ENCODE results near the gene HDAC1. TPM values are rescaled to one million over a fixed set of nuclear protein-coding genes. Genes with fewer than 3 reads are reported as not detected.

Gene HDAC1
- total and polyA plus RNA-seq, 4 donors, result 32.1 to 58.1 (median 45.2) TPM

DNA sequence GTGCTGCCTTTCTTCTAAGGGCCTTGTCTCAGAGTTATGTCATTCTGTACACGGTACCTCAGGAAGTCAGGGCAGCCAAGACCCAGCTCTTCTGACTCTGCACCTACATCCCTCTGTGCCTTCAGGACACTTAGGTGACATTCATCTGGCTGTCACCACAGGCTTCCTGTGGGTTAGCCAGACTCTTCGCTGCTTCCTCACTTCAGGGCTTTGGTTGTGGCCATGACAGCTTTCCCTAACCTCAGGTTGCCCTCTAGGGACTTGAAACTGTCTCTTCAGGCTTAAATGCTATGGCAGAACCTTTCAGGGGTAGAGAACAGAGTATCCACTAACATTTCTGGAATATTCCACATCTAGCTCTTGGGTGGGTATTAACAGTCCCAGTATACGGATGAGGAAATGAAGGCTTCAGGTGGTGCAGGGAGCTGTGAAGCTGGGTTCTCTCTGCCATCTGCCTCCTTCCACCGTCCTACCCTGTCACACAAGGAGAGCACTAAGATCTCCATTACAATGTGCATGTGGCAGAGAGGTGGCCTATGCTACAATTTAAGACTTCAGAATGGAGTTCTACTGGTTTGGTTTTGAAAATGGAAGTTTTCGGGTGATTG, 80.4 kb downstream of the HDAC1 start:
- no peak overlapping the region for H3K9ac ChIP-seq (ENCODE audit: low read depth in 1 of 2, low read length in 2 of 2)
- peaks cover 13 to 82% (median 62%) of the 10 kb centered on the region in 4 donors for H3K36me3 ChIP-seq (ENCODE audit: control insufficient read depth in 4 of 4, insufficient read depth in 3 of 4, low read depth in 1 of 4, low read length in 3 of 4)
- no peak overlapping the region for H3K4me3 ChIP-seq (ENCODE audit: low read depth in 1 of 3, low read length in 3 of 3)
- TF ChIP-seq FOXA1 (IDR thresholded peaks at IDR 0.05), result no peak
- peak; percentile 50 to 67 for TF ChIP-seq RAD21 (IDR thresholded peaks at IDR 0.05)
- TF ChIP-seq, protein P1, sequence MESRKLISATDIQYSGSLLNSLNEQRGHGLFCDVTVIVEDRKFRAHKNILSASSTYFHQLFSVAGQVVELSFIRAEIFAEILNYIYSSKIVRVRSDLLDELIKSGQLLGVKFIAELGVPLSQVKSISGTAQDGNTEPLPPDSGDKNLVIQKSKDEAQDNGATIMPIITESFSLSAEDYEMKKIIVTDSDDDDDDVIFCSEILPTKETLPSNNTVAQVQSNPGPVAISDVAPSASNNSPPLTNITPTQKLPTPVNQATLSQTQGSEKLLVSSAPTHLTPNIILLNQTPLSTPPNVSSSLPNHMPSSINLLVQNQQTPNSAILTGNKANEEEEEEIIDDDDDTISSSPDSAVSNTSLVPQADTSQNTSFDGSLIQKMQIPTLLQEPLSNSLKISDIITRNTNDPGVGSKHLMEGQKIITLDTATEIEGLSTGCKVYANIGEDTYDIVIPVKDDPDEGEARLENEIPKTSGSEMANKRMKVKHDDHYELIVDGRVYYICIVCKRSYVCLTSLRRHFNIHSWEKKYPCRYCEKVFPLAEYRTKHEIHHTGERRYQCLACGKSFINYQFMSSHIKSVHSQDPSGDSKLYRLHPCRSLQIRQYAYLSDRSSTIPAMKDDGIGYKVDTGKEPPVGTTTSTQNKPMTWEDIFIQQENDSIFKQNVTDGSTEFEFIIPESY (IDR thresholded peaks at IDR 0.05), result no peak
- TF ChIP-seq, protein P2, sequence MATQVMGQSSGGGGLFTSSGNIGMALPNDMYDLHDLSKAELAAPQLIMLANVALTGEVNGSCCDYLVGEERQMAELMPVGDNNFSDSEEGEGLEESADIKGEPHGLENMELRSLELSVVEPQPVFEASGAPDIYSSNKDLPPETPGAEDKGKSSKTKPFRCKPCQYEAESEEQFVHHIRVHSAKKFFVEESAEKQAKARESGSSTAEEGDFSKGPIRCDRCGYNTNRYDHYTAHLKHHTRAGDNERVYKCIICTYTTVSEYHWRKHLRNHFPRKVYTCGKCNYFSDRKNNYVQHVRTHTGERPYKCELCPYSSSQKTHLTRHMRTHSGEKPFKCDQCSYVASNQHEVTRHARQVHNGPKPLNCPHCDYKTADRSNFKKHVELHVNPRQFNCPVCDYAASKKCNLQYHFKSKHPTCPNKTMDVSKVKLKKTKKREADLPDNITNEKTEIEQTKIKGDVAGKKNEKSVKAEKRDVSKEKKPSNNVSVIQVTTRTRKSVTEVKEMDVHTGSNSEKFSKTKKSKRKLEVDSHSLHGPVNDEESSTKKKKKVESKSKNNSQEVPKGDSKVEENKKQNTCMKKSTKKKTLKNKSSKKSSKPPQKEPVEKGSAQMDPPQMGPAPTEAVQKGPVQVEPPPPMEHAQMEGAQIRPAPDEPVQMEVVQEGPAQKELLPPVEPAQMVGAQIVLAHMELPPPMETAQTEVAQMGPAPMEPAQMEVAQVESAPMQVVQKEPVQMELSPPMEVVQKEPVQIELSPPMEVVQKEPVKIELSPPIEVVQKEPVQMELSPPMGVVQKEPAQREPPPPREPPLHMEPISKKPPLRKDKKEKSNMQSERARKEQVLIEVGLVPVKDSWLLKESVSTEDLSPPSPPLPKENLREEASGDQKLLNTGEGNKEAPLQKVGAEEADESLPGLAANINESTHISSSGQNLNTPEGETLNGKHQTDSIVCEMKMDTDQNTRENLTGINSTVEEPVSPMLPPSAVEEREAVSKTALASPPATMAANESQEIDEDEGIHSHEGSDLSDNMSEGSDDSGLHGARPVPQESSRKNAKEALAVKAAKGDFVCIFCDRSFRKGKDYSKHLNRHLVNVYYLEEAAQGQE (IDR thresholded peaks at IDR 0.05), result no peak
- no peak for TF ChIP-seq HNF4G (IDR thresholded peaks at IDR 0.05)
- TF ChIP-seq FOXA2 (IDR thresholded peaks at IDR 0.05), result no peak
- TF ChIP-seq, protein P3, sequence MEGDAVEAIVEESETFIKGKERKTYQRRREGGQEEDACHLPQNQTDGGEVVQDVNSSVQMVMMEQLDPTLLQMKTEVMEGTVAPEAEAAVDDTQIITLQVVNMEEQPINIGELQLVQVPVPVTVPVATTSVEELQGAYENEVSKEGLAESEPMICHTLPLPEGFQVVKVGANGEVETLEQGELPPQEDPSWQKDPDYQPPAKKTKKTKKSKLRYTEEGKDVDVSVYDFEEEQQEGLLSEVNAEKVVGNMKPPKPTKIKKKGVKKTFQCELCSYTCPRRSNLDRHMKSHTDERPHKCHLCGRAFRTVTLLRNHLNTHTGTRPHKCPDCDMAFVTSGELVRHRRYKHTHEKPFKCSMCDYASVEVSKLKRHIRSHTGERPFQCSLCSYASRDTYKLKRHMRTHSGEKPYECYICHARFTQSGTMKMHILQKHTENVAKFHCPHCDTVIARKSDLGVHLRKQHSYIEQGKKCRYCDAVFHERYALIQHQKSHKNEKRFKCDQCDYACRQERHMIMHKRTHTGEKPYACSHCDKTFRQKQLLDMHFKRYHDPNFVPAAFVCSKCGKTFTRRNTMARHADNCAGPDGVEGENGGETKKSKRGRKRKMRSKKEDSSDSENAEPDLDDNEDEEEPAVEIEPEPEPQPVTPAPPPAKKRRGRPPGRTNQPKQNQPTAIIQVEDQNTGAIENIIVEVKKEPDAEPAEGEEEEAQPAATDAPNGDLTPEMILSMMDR (IDR thresholded peaks at IDR 0.05; ENCODE audit: low read depth, low read length, missing input control), result peak; percentile 9
- no peak for TF ChIP-seq HNF4A (conservative IDR thresholded peaks at IDR 0.05)
- TF ChIP-seq SP1 (IDR thresholded peaks at IDR 0.05), result no peak
- no peak for TF ChIP-seq RXRA (IDR thresholded peaks at IDR 0.05)
- TF ChIP-seq GABPA (IDR thresholded peaks at IDR 0.05 in 1 of 2, conservative IDR thresholded peaks at IDR 0.05 in 1 of 2), result no peak
- TF ChIP-seq, protein P4, sequence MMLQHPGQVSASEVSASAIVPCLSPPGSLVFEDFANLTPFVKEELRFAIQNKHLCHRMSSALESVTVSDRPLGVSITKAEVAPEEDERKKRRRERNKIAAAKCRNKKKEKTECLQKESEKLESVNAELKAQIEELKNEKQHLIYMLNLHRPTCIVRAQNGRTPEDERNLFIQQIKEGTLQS (IDR thresholded peaks at IDR 0.05), result no peak
- TF ChIP-seq TAF1 (conservative IDR thresholded peaks at IDR 0.05), result no peak
- no peak for TF ChIP-seq YY1 (IDR thresholded peaks at IDR 0.05)
- DNase-seq (ENCODE audit: low spot score), result no peak
- no peaks in the 10 kb centered on the region for H3K4me1 ChIP-seq (ENCODE audit: control insufficient read depth in 4 of 4, insufficient read depth in 4 of 4, low read length in 3 of 4)
- H3K27me3 ChIP-seq (ENCODE audit: control insufficient read depth in 4 of 4, insufficient read depth in 4 of 4, low read length in 3 of 4), result no peaks in the 10 kb centered on the region
- no peaks in the 10 kb centered on the region for H3K9me3 ChIP-seq (ENCODE audit: control insufficient read depth in 4 of 4, low read length in 3 of 4)
- WGBS, result 86% methylated on average over 5 of the region's 5 CpGs
- H3K27ac ChIP-seq (ENCODE audit: low read depth in 1 of 2, low read length in 2 of 2), result no peak overlapping the region

DNA sequence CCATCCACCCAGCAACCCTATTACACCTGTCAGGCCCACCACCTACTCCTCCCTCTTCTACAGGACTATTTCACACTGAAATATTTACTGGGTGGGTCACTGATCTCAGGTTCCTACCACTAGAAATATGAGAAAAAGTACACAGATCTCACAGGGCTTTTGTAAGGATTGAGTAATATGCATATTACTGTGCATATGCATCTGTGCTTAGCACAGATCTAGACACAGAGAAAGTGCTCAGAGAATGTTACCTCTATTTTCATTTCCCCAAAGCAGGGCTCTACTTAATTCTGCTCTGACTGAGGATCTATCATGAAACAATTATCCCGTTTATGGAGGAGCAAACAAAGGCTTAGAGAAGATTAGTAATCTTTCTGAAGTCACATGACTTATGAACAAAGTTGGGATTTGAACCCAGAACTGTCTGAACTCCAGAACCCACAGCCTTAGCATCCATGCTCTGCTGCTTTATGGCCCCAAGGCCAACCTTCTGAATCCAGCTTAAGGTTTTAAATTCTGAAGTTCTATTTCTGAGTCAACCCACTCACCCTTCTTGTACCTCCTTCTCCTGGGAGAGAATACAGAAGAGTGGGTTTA, 82.2 kb downstream of the HDAC1 start:
- 64% methylated on average over 1 of the region's 1 CpG for WGBS
- H3K36me3 ChIP-seq (ENCODE audit: control insufficient read depth in 4 of 4, insufficient read depth in 3 of 4, low read depth in 1 of 4, low read length in 3 of 4), result peaks cover 7 to 83% (median 66%) of the 10 kb centered on the region in 4 donors
- no peaks in the 10 kb centered on the region for H3K4me1 ChIP-seq (ENCODE audit: control insufficient read depth in 4 of 4, insufficient read depth in 4 of 4, low read length in 3 of 4)
- no peak overlapping the region for H3K4me3 ChIP-seq (ENCODE audit: low read depth in 1 of 3, low read length in 3 of 3)
- no peaks in the 10 kb centered on the region for H3K27me3 ChIP-seq (ENCODE audit: control insufficient read depth in 4 of 4, insufficient read depth in 4 of 4, low read length in 3 of 4)
- DNase-seq (ENCODE audit: low spot score), result no peak
- no peak overlapping the region for H3K9ac ChIP-seq (ENCODE audit: low read depth in 1 of 2, low read length in 2 of 2)
- H3K9me3 ChIP-seq (ENCODE audit: control insufficient read depth in 4 of 4, low read length in 3 of 4), result no peaks in the 10 kb centered on the region
- no peak overlapping the region for H3K27ac ChIP-seq (ENCODE audit: low read depth in 1 of 2, low read length in 2 of 2)
- no peak for TF ChIP-seq EGR1 (IDR thresholded peaks at IDR 0.05; ENCODE audit: low read depth in 2 of 2)
- TF ChIP-seq NR2F2 (IDR thresholded peaks at IDR 0.05), result no peak
- TF ChIP-seq, protein P5, sequence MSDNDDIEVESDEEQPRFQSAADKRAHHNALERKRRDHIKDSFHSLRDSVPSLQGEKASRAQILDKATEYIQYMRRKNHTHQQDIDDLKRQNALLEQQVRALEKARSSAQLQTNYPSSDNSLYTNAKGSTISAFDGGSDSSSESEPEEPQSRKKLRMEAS (IDR thresholded peaks at IDR 0.05), result no peak
- TF ChIP-seq RXRA (IDR thresholded peaks at IDR 0.05), result no peak
- TF ChIP-seq YY1 (IDR thresholded peaks at IDR 0.05), result no peak
- TF ChIP-seq, protein P4 (IDR thresholded peaks at IDR 0.05), result no peak
- no peak for TF ChIP-seq FOXA2 (IDR thresholded peaks at IDR 0.05)
- TF ChIP-seq, protein P1 (IDR thresholded peaks at IDR 0.05), result no peak
- TF ChIP-seq HNF4A (conservative IDR thresholded peaks at IDR 0.05), result no peak
- no peak for TF ChIP-seq SP1 (IDR thresholded peaks at IDR 0.05)
- TF ChIP-seq RAD21 (IDR thresholded peaks at IDR 0.05), result no peak

Data from liver (tissue), 9 donors.